GM12875 (cell line): Measurements from ENCODE around the gene STOX2.

ENCODE experiments used
- H3K4me3 ChIP-seq: one replicate; pipeline ENCODE4 v1.5.1; 2011; ENCODE audit warnings: low read depth, low read length, control low read depth
- CTCF ChIP-seq: IDR thresholded peaks from 2 replicates; pipeline ENCODE4 v1.5.1; 2011; ENCODE audit warnings: low read depth, mild to moderate bottlenecking, control low read depth, inconsistent platforms, low read length, moderate library complexity, borderline replicate concordance; ENCODE audit not compliant: insufficient read depth

STOX2 gene

DNA sequence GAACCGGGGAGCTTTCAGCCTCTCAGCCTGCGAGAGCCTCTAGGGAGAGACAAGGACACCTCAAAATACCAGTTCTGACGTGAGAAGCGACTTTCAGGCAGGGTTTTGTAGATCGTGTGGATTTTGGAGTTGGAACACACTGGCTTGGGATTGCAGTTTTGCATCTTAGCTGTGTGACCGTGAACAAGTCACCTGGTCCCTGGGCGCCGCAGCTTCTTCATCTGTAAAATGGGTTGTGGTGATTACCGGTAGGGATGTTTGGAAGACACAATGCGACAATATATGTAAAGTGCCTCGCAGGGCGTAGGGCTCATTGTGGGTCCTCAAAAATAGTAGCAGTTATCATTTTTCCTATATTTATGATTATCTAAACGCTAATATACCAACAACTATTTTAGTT, 43.7 kb upstream of the STOX2 start:
- no peak for TF ChIP-seq CTCF
- H3K4me3 ChIP-seq = no peak overlapping the region

GRCh38 chr4:183863155-183863825, 41.8 kb upstream of the STOX2 start:
- no peak for TF ChIP-seq CTCF

GRCh38 chr4:183867247-183867646, 37.9 kb upstream of the STOX2 start:
- TF ChIP-seq CTCF = no peak
- H3K4me3 ChIP-seq = no peak overlapping the region

More at GRCh38 chr4:183863155-183863825, 41.8 kb upstream of the STOX2 start:
- no peak overlapping the region for H3K4me3 ChIP-seq

GRCh38 chr4:183870997-183871396, 34.1 kb upstream of the STOX2 start:
- TF ChIP-seq CTCF = no peak
- no peak overlapping the region for H3K4me3 ChIP-seq

DNA sequence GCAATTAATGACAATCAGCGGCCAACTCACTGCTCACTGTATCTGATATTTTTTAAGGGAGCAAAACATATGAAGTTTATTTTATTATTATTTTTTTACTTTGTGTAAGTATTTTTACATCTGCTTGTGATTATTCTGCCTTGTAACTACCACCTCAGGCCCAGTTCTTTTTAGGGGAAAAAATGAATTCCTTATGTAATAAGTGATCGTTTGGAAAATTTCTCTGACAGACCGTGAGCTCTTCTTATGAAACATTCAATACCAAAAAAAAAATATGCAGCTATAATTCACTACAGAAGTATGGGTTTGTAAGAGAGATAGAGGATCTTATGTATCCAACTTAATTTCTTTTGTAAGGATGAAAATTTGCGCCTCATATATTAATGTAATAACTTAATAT, 33.5 kb upstream of the STOX2 start:
- no peak for TF ChIP-seq CTCF
- H3K4me3 ChIP-seq = no peak overlapping the region

GRCh38 chr4:183872531-183872930, 32.6 kb upstream of the STOX2 start:
- TF ChIP-seq CTCF = no peak
- H3K4me3 ChIP-seq = no peak overlapping the region

DNA sequence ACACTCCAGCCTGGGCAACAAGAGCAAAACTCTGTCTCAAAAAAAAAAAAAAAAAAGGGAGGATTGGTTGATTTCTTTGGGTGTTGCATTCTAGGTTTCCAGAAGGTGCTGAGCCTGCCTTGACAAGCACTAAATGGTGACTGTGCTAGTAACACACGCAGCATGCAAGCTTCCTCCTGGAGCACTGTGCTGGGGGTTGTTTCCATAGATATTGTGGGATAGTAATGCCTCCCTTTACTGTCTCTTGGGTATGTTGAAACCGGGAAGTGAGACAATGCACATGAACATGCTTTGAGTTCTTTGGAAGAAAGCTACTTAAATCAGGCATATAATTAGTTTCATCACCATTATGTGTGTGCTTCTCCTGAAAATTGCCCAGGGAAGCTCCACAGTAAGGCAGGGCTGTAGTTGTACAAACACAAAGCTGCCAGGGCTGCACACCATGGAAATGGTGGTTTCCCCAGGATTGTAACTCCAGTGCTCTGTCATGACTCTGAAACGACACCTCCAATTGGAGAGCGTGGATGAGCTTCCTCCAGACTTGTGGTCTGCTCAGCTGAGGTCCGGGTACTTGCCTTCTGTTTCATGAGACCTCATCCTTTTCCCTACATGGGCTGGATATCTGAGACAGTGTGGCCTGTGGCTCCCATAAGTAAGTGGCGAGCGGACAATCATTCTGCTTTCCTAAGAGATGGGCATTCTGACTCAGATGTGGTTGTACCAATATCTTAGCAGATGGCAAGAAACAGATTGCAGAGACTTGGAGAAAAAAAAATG, 31.5 kb upstream of the STOX2 start:
- H3K4me3 ChIP-seq = no peak overlapping the region
- no peak for TF ChIP-seq CTCF
